Fibroblast of lung (primary cell): ENCODE data around the gene LYPD6B. TPM values are rescaled to one million over a fixed set of nuclear protein-coding genes. Genes with fewer than 3 reads are reported as not detected.

Source experiments
- DNase-seq, 2 donors: peaks; one replicate each; pipeline versions ENCODE4 v3.0.0 to v3.0.0-alpha.2; 2010; ENCODE audit warnings: low read depth in 2 of 2
- H2AFZ ChIP-seq: 2 replicates; pipeline ENCODE4 v1.5.1; 2012; ENCODE audit warnings: low read length, control low read depth, inconsistent platforms
- H3K27ac ChIP-seq: 2 replicates; pipeline ENCODE4 v1.5.1; 2011; ENCODE audit warnings: low read length, control low read depth; ENCODE audit not compliant: insufficient read depth
- H3K27me3 ChIP-seq: 2 replicates; pipeline ENCODE4 v1.5.1; 2011; ENCODE audit warnings: mild to moderate bottlenecking, low read length; ENCODE audit not compliant: control insufficient read depth, insufficient read depth
- H3K36me3 ChIP-seq: 2 replicates; pipeline ENCODE4 v1.5.1; 2011; ENCODE audit warnings: low read length; ENCODE audit not compliant: control insufficient read depth, insufficient read depth
- H3K4me1 ChIP-seq: 2 replicates; pipeline ENCODE4 v1.5.1; 2011; ENCODE audit warnings: low read length; ENCODE audit not compliant: control insufficient read depth, insufficient read depth; ENCODE audit errors: extremely low read depth
- H3K4me2 ChIP-seq: 2 replicates; pipeline ENCODE4 v1.5.1; 2011; ENCODE audit warnings: low read length, control low read depth; ENCODE audit not compliant: insufficient read depth; ENCODE audit errors: extremely low read depth
- H3K4me3 ChIP-seq, 4 experiments: fragments of 200-600 bp in 1 of 4; sonication (generic) in 1 of 4; replicated peaks in 1 of 4; 2 replicates each; pipeline ENCODE4 v1.5.1; 2011 to 2016; ENCODE audit warnings: low read length in 4 of 4, low read depth in 3 of 4, mild to moderate bottlenecking in 3 of 4, control low read depth in 2 of 4, inconsistent platforms in 1 of 4, mixed read lengths in 1 of 4; ENCODE audit not compliant: insufficient read depth in 1 of 4; ENCODE audit errors: control extremely low read depth in 1 of 4
- H3K79me2 ChIP-seq: 2 replicates; pipeline ENCODE4 v1.5.1; 2012; ENCODE audit warnings: mild to moderate bottlenecking, low read length, inconsistent platforms; ENCODE audit not compliant: control insufficient read depth, insufficient read depth
- H3K9ac ChIP-seq: 2 replicates; pipeline ENCODE4 v1.5.1; 2011; ENCODE audit warnings: mild to moderate bottlenecking, low read length, control low read depth; ENCODE audit not compliant: insufficient read depth
- H3K9me3 ChIP-seq: 2 replicates; pipeline ENCODE4 v1.5.1; 2012; ENCODE audit warnings: low read depth, low read length; ENCODE audit not compliant: control insufficient read depth, insufficient read depth
- H4K20me1 ChIP-seq: 2 replicates; pipeline ENCODE4 v1.5.1; 2011; ENCODE audit warnings: low read length; ENCODE audit not compliant: control insufficient read depth, insufficient read depth; ENCODE audit errors: extremely low read depth
- CTCF ChIP-seq, 2 donors: IDR thresholded peaks in 1 of 2; conservative IDR thresholded peaks in 1 of 2; 1 replicate in 1 of 2; 2 replicates in 1 of 2; pipeline ENCODE4 v1.5.1; 2011 to 2012; ENCODE audit warnings: low read length in 2 of 2, control low read depth in 1 of 2, inconsistent platforms in 1 of 2, low read depth in 1 of 2, mild to moderate bottlenecking in 1 of 2
- EZH2 ChIP-seq: IDR thresholded peaks from 2 replicates; pipeline ENCODE4 v1.5.1; 2012; ENCODE audit warnings: low read length, control low read depth, mild to moderate bottlenecking; ENCODE audit errors: missing control alignments
- polyA plus RNA-seq, 2 donors: library from polyadenylated mRNA; depleted of rRNA in 1 of 2; stranded (reverse) in 1 of 2; unstranded in 1 of 2; fragments of >200 nt; gene quantifications; 2 replicates each; pipeline ENCODE4 v1.2.1, GENCODE V29; 2011 to 2012; ENCODE audit warnings: missing spikeins in 1 of 2
- total RNA-seq: library from RNA; depleted of rRNA; stranded (reverse); fragments of >200 nt; gene quantifications from 2 replicates; pipeline ENCODE4 v1.2.1, GENCODE V29; 2014

LYPD6B gene
- total and polyA plus RNA-seq, 2 donors (not counting 1 experiment from before 2014, with no cell fraction given) = 0.11 TPM; not detected in 1

DNA sequence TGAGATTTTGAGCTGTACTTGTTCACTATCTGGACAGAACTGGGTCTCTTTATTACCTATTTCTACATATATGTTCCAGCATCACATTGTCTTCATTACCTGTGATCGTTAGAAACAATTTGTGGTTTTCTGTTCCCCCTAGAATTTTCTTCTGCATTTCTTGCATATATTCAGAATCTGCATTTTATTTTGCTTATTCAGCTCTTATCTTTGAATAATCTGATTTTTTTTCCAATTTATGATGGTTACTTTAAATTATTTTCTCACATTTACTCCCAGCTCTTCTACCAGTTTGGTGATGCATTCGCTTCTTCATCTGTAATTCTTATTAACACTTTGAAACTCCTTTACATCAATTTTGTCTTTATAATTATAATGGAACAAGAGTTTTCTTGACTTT is 55.1 kb downstream of the LYPD6B start:
- Histone ChIP-seq H3K9me3 (no peaks in the 10 kb centered on the region), H3K4me3 (no peak overlapping the region), H4K20me1 (no peaks in the 10 kb centered on the region), H2AFZ (no peak overlapping the region), H3K4me1 (no peaks in the 10 kb centered on the region), H3K36me3 (no peaks in the 10 kb centered on the region), H3K27me3 (no peaks in the 10 kb centered on the region), H3K27ac (no peak overlapping the region), H3K9ac (no peak overlapping the region), H3K79me2 (no peaks in the 10 kb centered on the region), H3K4me2 (no peak overlapping the region)
- DNase-seq = no peak
- no peak for TF ChIP-seq EZH2
- no peak for TF ChIP-seq CTCF (conservative IDR thresholded peaks at IDR 0.05 in 1 of 2, IDR thresholded peaks at IDR 0.05 in 1 of 2; ENCODE audit: low read depth in 1 of 2, low read length in 2 of 2)

DNA sequence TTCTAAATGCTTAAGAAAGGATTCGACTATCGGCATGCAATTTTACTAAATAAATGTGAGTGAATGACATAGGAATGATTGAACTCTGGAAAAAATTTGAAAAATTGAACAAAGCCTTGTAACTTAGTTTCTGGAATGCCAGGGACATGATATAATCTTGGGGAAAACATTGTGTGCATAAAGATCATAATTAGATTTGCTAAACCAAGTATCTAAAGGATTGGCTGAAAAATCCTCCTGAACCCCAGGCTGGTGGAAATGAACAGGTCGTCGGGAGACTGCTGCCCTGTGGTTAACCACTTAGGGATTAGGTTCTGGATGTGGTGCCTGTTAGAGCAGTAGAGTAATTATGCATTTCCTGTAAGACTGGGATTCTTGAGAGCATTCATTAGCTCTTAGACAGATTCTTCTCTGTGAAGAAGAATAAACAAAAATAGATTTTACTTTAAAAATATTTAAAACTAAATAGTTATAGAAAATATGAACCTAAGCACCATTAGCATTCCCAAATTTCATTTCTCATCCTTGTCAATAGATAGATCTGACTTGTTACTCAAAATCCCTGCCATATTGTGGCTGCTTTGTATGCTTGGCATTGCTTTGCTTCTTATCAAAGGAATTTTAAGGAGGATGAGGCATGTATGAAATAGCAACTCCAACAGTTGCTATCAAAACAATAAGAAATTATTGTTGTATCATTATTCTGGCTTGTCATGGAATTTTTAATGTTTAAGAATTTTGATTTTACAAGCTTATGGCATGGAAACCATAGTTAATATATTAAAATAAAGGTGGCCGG is 55.9 kb downstream of the LYPD6B start:
- no peak overlapping the region for H3K4me2 ChIP-seq
- TF ChIP-seq CTCF (conservative IDR thresholded peaks at IDR 0.05 in 1 of 2, IDR thresholded peaks at IDR 0.05 in 1 of 2; ENCODE audit: low read depth in 1 of 2, low read length in 2 of 2) (no peak), EZH2 (no peak)
- H3K4me1 ChIP-seq = no peaks in the 10 kb centered on the region
- no peaks in the 10 kb centered on the region for H3K27me3 ChIP-seq
- H3K27ac ChIP-seq = no peak overlapping the region
- H4K20me1 ChIP-seq = no peaks in the 10 kb centered on the region
- no peak overlapping the region for H2AFZ ChIP-seq
- no peaks in the 10 kb centered on the region for H3K79me2 ChIP-seq
- no peak overlapping the region for H3K9ac ChIP-seq
- peak in 1 of 2 donors; percentile 86 for DNase-seq
- no peaks in the 10 kb centered on the region for H3K36me3 ChIP-seq
- no peaks in the 10 kb centered on the region for H3K9me3 ChIP-seq
- no peak overlapping the region for H3K4me3 ChIP-seq

GRCh38 chr2:149098701-149099100 is 60.2 kb downstream of the LYPD6B start:
- no peaks in the 10 kb centered on the region for H3K27me3 ChIP-seq
- H3K27ac ChIP-seq = no peak overlapping the region
- peak; percentile 23 to 89 for DNase-seq

More at GRCh38 chr2:149098701-149099100, 60.2 kb downstream of the LYPD6B start:
- Histone ChIP-seq H3K4me3 (no peak overlapping the region), H3K4me2 (no peak overlapping the region), H2AFZ (no peak overlapping the region), H3K4me1 (no peaks in the 10 kb centered on the region), H3K79me2 (no peaks in the 10 kb centered on the region), H4K20me1 (no peaks in the 10 kb centered on the region), H3K36me3 (no peaks in the 10 kb centered on the region), H3K9me3 (no peaks in the 10 kb centered on the region), H3K9ac (no peak overlapping the region)
- TF ChIP-seq EZH2 (no peak), CTCF (conservative IDR thresholded peaks at IDR 0.05 in 1 of 2, IDR thresholded peaks at IDR 0.05 in 1 of 2; ENCODE audit: low read depth in 1 of 2, low read length in 2 of 2) (no peak)
